Measurements from ENCODE around the gene SLC44A5.
"Not testable (repeated sequence)": the region's sequence is repeated elsewhere in the genome, so short reads cannot be mapped to it uniquely, and the experiment has no call there.

The SLC44A5 gene

DNA sequence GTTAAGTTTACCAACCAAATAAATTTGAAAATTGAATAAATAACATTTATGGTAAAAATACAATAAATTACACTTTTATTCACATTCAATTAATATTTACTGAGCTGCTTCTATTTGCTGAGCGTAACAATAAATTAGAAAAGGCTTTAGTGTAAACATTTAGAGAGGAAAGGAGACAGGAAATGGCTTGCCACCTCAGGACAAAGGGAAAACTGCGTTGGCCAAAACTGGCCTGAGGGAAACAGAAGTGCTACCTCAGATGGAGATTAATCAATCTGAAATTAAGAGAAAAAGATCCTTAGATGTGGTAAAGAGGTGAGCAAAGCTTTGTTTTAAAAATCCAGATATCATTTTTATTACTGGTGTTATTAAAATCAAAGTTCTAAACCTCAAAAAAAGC is 128.0 kb downstream of the SLC44A5 start:
- no peak for DNase-seq
- TF ChIP-seq, protein P1, sequence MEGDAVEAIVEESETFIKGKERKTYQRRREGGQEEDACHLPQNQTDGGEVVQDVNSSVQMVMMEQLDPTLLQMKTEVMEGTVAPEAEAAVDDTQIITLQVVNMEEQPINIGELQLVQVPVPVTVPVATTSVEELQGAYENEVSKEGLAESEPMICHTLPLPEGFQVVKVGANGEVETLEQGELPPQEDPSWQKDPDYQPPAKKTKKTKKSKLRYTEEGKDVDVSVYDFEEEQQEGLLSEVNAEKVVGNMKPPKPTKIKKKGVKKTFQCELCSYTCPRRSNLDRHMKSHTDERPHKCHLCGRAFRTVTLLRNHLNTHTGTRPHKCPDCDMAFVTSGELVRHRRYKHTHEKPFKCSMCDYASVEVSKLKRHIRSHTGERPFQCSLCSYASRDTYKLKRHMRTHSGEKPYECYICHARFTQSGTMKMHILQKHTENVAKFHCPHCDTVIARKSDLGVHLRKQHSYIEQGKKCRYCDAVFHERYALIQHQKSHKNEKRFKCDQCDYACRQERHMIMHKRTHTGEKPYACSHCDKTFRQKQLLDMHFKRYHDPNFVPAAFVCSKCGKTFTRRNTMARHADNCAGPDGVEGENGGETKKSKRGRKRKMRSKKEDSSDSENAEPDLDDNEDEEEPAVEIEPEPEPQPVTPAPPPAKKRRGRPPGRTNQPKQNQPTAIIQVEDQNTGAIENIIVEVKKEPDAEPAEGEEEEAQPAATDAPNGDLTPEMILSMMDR (IDR thresholded peaks at IDR 0.05; ENCODE audit: borderline replicate concordance, extremely low read depth, low read length, poor library complexity, severe bottlenecking) = no peak
- TF ChIP-seq EZH2 (IDR thresholded peaks at IDR 0.05; ENCODE audit: borderline replicate concordance, low read depth, low read length, severe bottlenecking) = no peak
- Histone ChIP-seq H3K9ac (ENCODE audit: low read depth, low read length) (no peak overlapping the region), H3K27me3 (ENCODE audit: insufficient read depth, low read length, poor library complexity) (no peaks in the 10 kb centered on the region), H3K4me1 (ENCODE audit: insufficient read depth, low read length) (no peaks in the 10 kb centered on the region), H3K4me2 (ENCODE audit: insufficient read depth, low read length) (no peak overlapping the region), H2AFZ (ENCODE audit: low read depth, low read length) (no peak overlapping the region), H3K79me2 (ENCODE audit: insufficient read depth, low read length) (no peaks in the 10 kb centered on the region), H3K27ac (ENCODE audit: low read length) (no peak overlapping the region), H3K4me3 (ENCODE audit: low read depth in 1 of 2, low read length in 2 of 2) (no peak overlapping the region), H3K36me3 (ENCODE audit: insufficient read depth, low read length) (no peaks in the 10 kb centered on the region), H4K20me1 (ENCODE audit: insufficient read depth, low read length) (no peaks in the 10 kb centered on the region), H3K9me3 (ENCODE audit: insufficient read depth, low read length, severe bottlenecking) (no peaks in the 10 kb centered on the region)
- ATAC-seq (ENCODE audit: insufficient read depth, low read depth) = no peak

DNA sequence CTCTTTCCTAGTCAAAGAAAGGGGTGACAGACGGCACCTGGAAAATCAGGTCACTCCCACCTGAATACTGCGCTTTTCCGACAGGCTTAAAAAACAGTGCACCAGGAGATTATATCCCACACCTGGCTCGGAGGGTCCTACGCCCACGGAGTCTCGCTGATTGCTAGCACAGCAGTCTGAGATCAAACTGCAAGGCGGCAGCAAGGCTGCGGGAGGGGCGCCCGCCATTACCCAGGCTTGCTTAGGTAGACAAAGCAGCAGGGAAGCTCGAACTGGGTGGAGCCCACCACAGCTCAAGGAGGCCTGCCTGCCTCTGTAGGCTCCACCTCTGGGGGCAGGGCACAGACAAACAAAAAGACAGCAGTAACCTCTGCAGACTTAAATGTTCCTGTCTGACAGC is 134.4 kb downstream of the SLC44A5 start:
- H3K9me3 ChIP-seq (ENCODE audit: insufficient read depth, low read length, severe bottlenecking); H3K4me1 ChIP-seq (ENCODE audit: insufficient read depth, low read length); H3K79me2 ChIP-seq (ENCODE audit: insufficient read depth, low read length); DNase-seq; H3K9ac ChIP-seq (ENCODE audit: low read depth, low read length); H2AFZ ChIP-seq (ENCODE audit: low read depth, low read length); H3K4me2 ChIP-seq (ENCODE audit: insufficient read depth, low read length); H3K27me3 ChIP-seq (ENCODE audit: insufficient read depth, low read length, poor library complexity); ATAC-seq (ENCODE audit: insufficient read depth, low read depth); H4K20me1 ChIP-seq (ENCODE audit: insufficient read depth, low read length); H3K4me3 ChIP-seq (ENCODE audit: low read depth in 1 of 2, low read length in 2 of 2); H3K36me3 ChIP-seq (ENCODE audit: insufficient read depth, low read length); H3K27ac ChIP-seq (ENCODE audit: low read length): not testable (repeated sequence)

DNA sequence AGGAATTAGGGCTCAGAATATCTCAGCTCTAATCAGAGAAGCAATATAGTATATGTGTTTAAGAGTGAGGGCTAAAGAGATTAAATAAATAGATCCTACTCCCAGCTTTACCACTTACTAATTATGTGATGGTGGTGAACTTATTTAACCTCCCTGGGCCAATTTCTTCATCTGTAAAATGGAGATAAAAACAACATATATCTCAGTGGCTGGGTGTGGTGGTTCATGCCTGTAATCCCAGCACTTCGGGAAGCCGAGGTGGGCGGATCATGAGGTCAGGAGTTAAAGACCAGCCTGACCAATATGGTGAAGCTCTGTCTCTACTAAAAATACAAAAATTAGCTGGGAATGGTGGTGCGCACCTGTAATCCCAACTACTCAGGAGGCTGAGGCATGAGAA is 135.2 kb downstream of the SLC44A5 start:
- Histone ChIP-seq H3K27me3 (ENCODE audit: insufficient read depth, low read length, poor library complexity) (no peaks in the 10 kb centered on the region), H4K20me1 (ENCODE audit: insufficient read depth, low read length) (no peaks in the 10 kb centered on the region), H3K27ac (ENCODE audit: low read length) (no peak overlapping the region), H3K9me3 (ENCODE audit: insufficient read depth, low read length, severe bottlenecking) (no peaks in the 10 kb centered on the region), H3K4me1 (ENCODE audit: insufficient read depth, low read length) (no peaks in the 10 kb centered on the region), H3K79me2 (ENCODE audit: insufficient read depth, low read length) (no peaks in the 10 kb centered on the region), H3K36me3 (ENCODE audit: insufficient read depth, low read length) (no peaks in the 10 kb centered on the region), H3K4me2 (ENCODE audit: insufficient read depth, low read length) (no peak overlapping the region), H2AFZ (ENCODE audit: low read depth, low read length) (no peak overlapping the region), H3K4me3 (ENCODE audit: low read depth in 1 of 2, low read length in 2 of 2) (no peak overlapping the region), H3K9ac (ENCODE audit: low read depth, low read length) (no peak overlapping the region)
- ATAC-seq (ENCODE audit: insufficient read depth, low read depth) (no peak), DNase-seq (no peak)
- TF ChIP-seq, protein P1 (IDR thresholded peaks at IDR 0.05; ENCODE audit: borderline replicate concordance, extremely low read depth, low read length, poor library complexity, severe bottlenecking) = no peak
- no peak for TF ChIP-seq EZH2 (IDR thresholded peaks at IDR 0.05; ENCODE audit: borderline replicate concordance, low read depth, low read length, severe bottlenecking)

DNA sequence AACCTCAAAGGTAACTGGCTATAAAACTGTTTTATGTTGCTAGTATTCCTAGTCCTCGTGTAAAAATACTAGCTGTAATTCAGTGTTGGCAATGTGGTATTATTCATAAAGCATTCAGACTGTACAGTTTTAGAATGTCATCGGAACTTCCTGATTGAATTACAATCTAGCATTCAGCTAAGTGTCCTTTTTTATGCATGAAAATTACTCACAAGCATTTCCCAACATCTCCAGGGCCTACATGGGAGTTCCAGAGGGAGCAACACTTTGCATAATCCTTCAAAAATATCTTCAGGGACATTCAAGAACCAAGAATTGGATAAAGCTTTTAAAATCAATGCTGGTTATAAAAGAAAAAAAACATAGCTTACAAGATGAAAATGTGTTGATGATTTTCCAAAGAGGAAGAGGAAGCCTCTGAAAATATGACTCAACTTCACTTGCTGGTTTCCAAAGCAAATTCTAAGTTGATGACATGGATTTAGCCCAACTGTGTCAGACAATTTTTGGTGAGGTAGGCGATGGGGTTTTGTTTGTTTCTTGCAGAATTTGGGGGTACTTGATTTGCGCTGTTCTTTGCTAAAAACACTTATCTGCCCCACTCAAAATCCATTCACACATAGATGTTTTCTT is 137.8 kb downstream of the SLC44A5 start:
- no peak for DNase-seq
- no peaks in the 10 kb centered on the region for H3K27me3 ChIP-seq (ENCODE audit: insufficient read depth, low read length, poor library complexity)
- H3K79me2 ChIP-seq (ENCODE audit: insufficient read depth, low read length) = no peaks in the 10 kb centered on the region
- H3K9me3 ChIP-seq (ENCODE audit: insufficient read depth, low read length, severe bottlenecking) = no peaks in the 10 kb centered on the region
- H3K4me3 ChIP-seq (ENCODE audit: low read depth in 1 of 2, low read length in 2 of 2) = no peak overlapping the region
- no peaks in the 10 kb centered on the region for H3K36me3 ChIP-seq (ENCODE audit: insufficient read depth, low read length)
- no peak overlapping the region for H3K27ac ChIP-seq (ENCODE audit: low read length)
- no peak overlapping the region for H2AFZ ChIP-seq (ENCODE audit: low read depth, low read length)
- no peak for ATAC-seq (ENCODE audit: insufficient read depth, low read depth)
- H3K9ac ChIP-seq (ENCODE audit: low read depth, low read length) = no peak overlapping the region
- H3K4me1 ChIP-seq (ENCODE audit: insufficient read depth, low read length) = no peaks in the 10 kb centered on the region
- no peaks in the 10 kb centered on the region for H4K20me1 ChIP-seq (ENCODE audit: insufficient read depth, low read length)
- H3K4me2 ChIP-seq (ENCODE audit: insufficient read depth, low read length) = no peak overlapping the region
- TF ChIP-seq, protein P1 (IDR thresholded peaks at IDR 0.05; ENCODE audit: borderline replicate concordance, extremely low read depth, low read length, poor library complexity, severe bottlenecking) = no peak
- TF ChIP-seq EZH2 (IDR thresholded peaks at IDR 0.05; ENCODE audit: borderline replicate concordance, low read depth, low read length, severe bottlenecking) = no peak
